ENCODE results near the gene TGFBRAP1.

Gene TGFBRAP1

DNA sequence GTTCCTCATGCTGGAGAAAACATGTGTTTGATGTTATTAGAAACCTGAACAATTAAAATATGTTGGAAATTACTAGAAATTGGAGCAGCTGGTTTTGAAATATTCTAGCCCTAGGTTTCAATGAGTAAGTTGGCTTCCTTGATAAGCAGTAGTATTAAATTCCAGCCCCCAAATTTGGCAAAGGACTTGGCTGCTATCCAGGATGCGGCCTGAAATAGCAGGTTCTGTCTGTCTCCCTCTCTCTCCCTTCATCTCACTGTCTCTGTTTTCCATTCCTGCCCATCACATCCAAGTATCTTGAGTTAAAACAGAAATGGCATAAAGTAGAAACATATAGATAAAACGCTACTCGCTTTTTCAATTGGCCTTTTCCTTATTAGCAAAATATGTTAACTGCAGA is 108.9 kb downstream of the TGFBRAP1 start:
- Histone ChIP-seq H3K9me3 (ENCODE audit: control insufficient read depth in 2 of 2, low read length in 2 of 2) (no peaks in the 10 kb centered on the region), H3K4me3 (ENCODE audit: low read length in 2 of 2) (no peak overlapping the region), H3K4me1 (ENCODE audit: control insufficient read depth in 2 of 2, insufficient read depth in 2 of 2, low read length in 2 of 2) (no peaks in the 10 kb centered on the region), H3K27ac (ENCODE audit: low read depth in 2 of 2, low read length in 2 of 2) (no peak overlapping the region), H3K27me3 (ENCODE audit: control insufficient read depth in 2 of 2, insufficient read depth in 2 of 2, low read length in 2 of 2) (no peaks in the 10 kb centered on the region), H3K36me3 (ENCODE audit: control insufficient read depth in 2 of 2, insufficient read depth in 2 of 2, low read length in 2 of 2) (no peaks in the 10 kb centered on the region), H3K9ac (ENCODE audit: low read depth in 1 of 2, low read length in 2 of 2) (no peak overlapping the region)

DNA sequence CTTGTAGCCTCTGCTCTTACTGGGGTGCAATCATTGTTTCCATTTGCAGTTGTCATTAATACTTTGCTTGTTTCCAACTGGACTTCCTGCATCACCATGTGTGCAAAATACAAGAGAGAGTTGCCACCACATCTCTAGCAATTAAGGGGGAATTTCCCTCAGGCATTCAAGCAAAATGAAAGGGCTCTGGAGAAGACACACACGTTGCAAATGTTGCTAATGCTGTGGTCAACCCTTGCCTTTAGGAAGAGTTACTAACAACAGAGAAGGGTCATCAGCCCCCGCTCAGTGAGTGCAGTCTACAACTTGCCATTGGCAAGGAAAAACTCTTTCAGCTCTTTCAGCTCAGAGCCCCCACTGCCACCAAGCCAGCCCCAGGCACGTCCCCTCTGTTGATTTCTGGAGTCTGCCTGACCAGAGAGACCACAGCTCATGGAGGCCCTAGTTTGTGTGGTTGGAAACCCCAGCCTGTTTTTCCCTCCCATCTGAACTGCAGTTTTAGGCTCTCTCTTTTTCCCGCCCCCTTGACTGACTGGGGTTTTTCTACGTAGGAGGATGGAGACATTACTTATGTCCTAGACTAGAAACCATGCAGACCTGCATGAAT is 113.8 kb downstream of the TGFBRAP1 start:
- H3K36me3 ChIP-seq (ENCODE audit: control insufficient read depth in 2 of 2, insufficient read depth in 2 of 2, low read length in 2 of 2), result no peaks in the 10 kb centered on the region
- no peaks in the 10 kb centered on the region for H3K4me1 ChIP-seq (ENCODE audit: control insufficient read depth in 2 of 2, insufficient read depth in 2 of 2, low read length in 2 of 2)
- no peak overlapping the region for H3K9ac ChIP-seq (ENCODE audit: low read depth in 1 of 2, low read length in 2 of 2)
- no peak overlapping the region for H3K4me3 ChIP-seq (ENCODE audit: low read length in 2 of 2)
- no peaks in the 10 kb centered on the region for H3K27me3 ChIP-seq (ENCODE audit: control insufficient read depth in 2 of 2, insufficient read depth in 2 of 2, low read length in 2 of 2)
- no peak overlapping the region for H3K27ac ChIP-seq (ENCODE audit: low read depth in 2 of 2, low read length in 2 of 2)
- no peaks in the 10 kb centered on the region for H3K9me3 ChIP-seq (ENCODE audit: control insufficient read depth in 2 of 2, low read length in 2 of 2)
